GM12892 (cell line): Measurements from ENCODE around the gene CCDC88C.
"Not testable (repeated sequence)": the region's sequence is repeated elsewhere in the genome, so short reads cannot be mapped to it uniquely, and the experiment has no call there.

Source experiments
- DNase-seq: peaks from one replicate; pipeline ENCODE4 v3.0.0; 2011; ENCODE audit not compliant: insufficient read length
- FAIRE-seq: peaks from 2 replicates; lab custom pipeline; 2011; peaks lifted over from hg19 to GRCh38; lab: Jason Lieb, UNC
- POLR2A ChIP-seq: IDR thresholded peaks from 2 replicates; pipeline ENCODE4 v1.6.1; 2011; ENCODE audit warnings: low read depth, low read length, control low read depth
- POLR2AphosphoS5 ChIP-seq: IDR thresholded peaks from 2 replicates; pipeline ENCODE4 v1.6.1; 2011; ENCODE audit warnings: low read depth, low read length, control low read depth
- TAF1 ChIP-seq: IDR thresholded peaks from 2 replicates; pipeline ENCODE4 v1.6.1; 2011; ENCODE audit warnings: low read depth, mild to moderate bottlenecking, control low read depth, low read length, borderline replicate concordance

Gene CCDC88C

DNA sequence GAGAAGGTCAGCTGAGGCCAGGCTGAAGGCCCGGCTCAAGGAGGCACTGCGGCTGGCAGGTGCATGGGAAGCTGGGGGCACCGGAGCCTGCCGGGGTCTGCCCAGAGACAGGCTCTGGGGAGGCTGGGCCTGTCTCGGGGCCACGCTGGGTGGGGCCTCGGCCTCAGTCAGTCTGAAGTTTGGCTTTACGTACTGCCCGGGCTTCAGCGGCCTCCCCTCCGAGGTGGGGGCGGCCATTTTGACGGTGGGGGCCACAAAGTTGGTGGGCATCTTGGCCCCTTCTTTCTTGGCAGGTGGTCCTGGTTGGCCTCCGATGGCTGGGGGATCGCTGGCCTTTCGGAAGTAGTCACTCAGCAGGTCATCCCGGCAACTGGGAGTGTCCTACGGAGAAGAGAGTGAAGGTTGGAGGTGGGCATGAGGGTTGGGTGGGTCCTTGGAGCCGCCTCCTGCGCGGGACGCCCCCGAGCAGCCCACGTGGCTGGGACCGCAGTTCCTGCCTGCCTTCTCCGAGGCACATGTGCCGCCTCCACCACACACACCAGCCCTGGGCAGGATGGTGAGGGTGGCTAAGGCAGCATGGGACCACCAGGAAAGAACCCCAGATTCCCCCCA, 144.2 kb downstream of the CCDC88C start:
- TF ChIP-seq POLR2AphosphoS5 = no peak
- TF ChIP-seq POLR2A = no peak
- no peak for TF ChIP-seq TAF1
- FAIRE-seq (no peak), DNase-seq (no peak)

DNA sequence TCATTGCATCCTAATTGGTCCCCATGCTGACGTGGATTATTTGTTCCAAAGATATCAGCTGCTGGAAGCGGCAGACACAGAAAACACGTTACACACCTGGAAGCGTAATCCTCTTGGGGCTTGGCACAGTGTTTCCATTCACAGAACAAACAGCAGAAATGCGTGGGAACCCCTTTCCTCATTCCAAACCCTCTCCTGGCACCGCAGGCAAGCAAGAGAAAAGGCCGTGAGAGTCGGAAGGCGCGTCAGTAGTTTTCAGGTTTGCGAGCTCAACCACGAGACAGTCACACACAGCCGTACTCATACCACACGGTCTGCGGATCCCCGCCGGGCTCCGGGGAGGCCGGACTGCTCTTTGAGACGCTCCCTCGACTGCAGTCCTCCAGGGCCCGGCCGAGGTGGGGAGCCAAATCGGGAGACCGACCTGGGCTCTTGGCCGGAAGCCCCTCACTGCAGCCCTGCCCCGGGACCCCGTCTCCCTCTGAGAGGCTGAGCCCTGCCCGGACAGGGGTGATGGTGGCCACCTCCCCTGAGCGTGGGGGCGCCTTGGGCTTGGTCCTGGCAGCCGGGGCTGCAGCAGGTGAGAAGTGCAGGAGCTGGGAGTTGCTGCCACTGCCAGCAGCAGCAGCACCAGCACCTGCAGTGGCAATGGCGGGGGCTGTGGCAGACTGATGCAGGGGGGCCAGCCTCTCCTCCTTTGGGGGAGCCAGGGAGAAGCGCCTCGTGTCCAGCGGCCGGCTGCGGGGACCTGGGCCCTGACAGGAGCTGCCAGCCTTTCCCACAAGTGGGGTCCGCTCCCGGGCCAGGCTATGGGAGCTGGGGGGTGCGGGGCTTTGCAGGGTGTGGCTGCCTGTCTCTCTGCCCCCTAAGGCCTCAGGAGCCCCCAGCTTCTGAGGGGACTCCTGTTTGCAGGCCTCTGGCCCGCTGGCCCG, 145.0 kb downstream of the CCDC88C start:
- DNase-seq (no peak), FAIRE-seq (no peak)
- TF ChIP-seq POLR2AphosphoS5 (no peak), TAF1 (no peak), POLR2A (no peak)

DNA sequence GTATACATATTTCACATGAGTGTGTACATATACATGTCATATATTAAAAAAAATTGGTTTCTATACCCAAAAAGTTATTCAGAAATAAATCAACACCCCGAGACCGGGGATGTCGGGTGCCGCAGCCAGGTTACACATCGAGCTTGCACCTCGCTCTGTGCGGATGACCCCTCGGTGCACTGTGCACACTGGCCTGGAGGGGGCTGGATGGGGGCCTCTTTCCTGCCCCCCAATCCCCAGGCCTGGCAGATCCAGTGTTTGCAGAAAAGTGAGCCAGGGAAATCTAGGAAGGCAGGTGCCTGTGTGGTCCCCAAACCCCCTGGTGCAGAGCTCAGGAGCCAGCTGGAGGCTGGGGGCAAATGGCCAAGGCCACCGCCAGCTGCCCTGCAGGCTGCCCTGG, 146.0 kb downstream of the CCDC88C start:
- no peak for FAIRE-seq
- TF ChIP-seq POLR2AphosphoS5 (no peak), POLR2A (no peak), TAF1 (no peak)
- DNase-seq = no peak

DNA sequence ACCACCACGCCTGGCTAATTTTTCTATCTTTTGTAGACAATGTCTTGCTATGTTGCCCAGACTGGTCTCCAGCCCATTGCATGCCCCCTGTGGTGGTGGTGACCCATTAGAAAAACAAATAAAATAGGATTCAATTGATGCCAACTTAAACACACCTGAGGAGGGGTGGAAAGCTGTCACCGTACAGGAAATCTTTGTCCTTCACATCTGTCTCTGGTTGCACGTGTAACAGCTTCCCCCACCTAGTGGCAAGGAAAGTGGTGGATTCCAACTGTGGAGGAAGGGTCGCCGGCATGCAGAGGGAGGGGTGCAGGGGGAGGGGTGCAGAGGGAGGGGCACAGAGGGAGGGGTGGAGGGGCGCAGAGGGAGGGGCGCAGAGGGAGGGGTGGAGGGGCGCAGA, 147.0 kb downstream of the CCDC88C start:
- TF ChIP-seq TAF1 = no peak
- TF ChIP-seq POLR2A = no peak
- TF ChIP-seq POLR2AphosphoS5 = no peak

GRCh38 chr14:91270188-91270587, 147.4 kb downstream of the CCDC88C start:
- DNase-seq (no peak), FAIRE-seq (no peak)
- TF ChIP-seq POLR2A (no peak), POLR2AphosphoS5 (no peak), TAF1 (no peak)

More for the DNA sequence above, 147.0 kb downstream of the CCDC88C start:
- DNase-seq = no peak
- no peak for FAIRE-seq

- no peak for FAIRE-seq
- no peak for TF ChIP-seq POLR2AphosphoS5
- TF ChIP-seq POLR2A = 0 out of 2 replicates have a peak, but pooled peaks have one; percentile 12
- no peak for TF ChIP-seq TAF1
- no peak for DNase-seq
These were observed 148.3 kb downstream of the CCDC88C start for GRCh38 chr14:91269076-91269991.

DNA sequence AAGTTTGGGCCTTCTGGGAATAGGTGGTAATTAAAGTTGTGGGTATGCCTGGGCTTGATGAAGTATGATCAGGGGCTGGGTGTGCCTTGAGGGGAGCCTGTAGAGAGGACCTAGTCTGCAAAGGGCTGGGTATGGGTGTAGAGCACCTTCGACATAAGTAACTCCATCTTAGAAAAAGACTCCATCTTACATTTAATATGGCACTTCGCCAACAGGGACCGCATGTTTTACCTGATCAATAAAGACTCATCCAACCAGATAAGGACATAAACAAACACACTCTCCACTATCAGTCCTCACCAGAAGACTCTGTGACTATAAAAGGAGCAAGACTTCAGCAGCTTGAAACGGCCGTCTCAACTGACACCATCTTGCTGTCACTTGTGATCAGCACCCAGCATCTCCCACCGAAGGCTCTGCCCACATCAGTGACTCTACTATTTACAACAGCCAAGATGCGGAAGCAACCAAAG, 149.6 kb downstream of the CCDC88C start:
- FAIRE-seq (no peak), DNase-seq (no peak)
- TF ChIP-seq TAF1 = no peak
- TF ChIP-seq POLR2A = no peak

- FAIRE-seq, DNase-seq: not testable (repeated sequence)
These were observed 151.3 kb downstream of the CCDC88C start for GRCh38 chr14:91266276-91266675.

DNA sequence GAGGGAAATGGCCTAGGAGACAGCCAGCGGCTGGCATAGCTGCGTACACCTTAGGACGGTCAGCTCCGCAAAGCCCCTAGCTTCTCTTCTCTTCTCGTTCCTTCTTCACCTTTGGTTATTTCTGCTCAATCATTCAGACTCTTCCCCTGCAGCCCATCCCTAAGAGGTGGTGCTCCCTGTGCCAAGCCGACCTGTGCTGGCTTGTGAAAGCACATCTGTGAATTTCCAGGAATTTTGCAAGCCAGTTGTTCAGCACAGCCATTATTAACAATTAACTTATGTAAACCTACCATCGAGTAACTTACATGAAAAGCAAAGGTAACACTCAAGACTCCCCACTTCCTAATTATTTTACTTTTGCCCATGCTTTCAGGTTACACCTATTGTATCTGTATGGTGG, 152.2 kb downstream of the CCDC88C start:
- FAIRE-seq = no peak
- TF ChIP-seq TAF1 = no peak
- DNase-seq = no peak

GRCh38 chr14:91264151-91265150, 153.2 kb downstream of the CCDC88C start:
- no peak for FAIRE-seq
- DNase-seq = no peak
- TF ChIP-seq POLR2AphosphoS5 = no peak; the same call in 1 of the 2 replicates
- TF ChIP-seq TAF1 = no peak
- TF ChIP-seq POLR2A = no peak; the same call in 1 of the 2 replicates
